Breast epithelium (tissue), 3 donors: ENCODE data around the gene TTC7B.

ENCODE experiments used
- POLR2A ChIP-seq: fragments of 450-650 bp; IDR thresholded peaks from one replicate; pipeline ENCODE4 v1.6.1; 2016; ENCODE audit warnings: antibody characterized with exemption, mild to moderate bottlenecking, moderate library complexity
- TF ChIP-seq, protein P1 (sequence below), 3 donors: fragments of 450-650 bp; IDR thresholded peaks; one replicate each; pipeline ENCODE4 v1.5.1; 2016 to 2017; ENCODE audit warnings: antibody characterized with exemption in 3 of 3, mild to moderate bottlenecking in 3 of 3, moderate library complexity in 3 of 3

DNA sequence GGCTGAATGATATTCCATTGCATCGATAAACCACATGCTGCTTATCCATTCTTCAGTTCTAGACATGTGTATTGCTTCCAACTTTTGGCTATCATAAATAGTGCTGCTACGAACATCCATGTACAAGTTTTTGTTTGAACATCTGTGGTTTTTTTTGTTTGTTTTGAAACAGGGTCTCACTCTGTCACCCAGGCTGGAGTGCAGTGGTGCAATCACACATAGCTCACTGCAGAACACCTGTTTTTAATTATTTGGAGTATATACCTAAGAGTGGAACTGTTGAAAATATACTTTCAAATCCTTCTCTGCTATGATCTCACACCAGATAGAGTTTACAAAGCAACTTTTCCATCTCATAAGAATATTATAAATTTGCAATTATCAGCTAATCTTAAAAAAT, 124.2 kb downstream of the TTC7B start:
- TF ChIP-seq POLR2A, result no peak
- TF ChIP-seq, protein P1, sequence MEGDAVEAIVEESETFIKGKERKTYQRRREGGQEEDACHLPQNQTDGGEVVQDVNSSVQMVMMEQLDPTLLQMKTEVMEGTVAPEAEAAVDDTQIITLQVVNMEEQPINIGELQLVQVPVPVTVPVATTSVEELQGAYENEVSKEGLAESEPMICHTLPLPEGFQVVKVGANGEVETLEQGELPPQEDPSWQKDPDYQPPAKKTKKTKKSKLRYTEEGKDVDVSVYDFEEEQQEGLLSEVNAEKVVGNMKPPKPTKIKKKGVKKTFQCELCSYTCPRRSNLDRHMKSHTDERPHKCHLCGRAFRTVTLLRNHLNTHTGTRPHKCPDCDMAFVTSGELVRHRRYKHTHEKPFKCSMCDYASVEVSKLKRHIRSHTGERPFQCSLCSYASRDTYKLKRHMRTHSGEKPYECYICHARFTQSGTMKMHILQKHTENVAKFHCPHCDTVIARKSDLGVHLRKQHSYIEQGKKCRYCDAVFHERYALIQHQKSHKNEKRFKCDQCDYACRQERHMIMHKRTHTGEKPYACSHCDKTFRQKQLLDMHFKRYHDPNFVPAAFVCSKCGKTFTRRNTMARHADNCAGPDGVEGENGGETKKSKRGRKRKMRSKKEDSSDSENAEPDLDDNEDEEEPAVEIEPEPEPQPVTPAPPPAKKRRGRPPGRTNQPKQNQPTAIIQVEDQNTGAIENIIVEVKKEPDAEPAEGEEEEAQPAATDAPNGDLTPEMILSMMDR (IDR thresholded peaks at IDR 0.05), result no peak
